ENCODE data around the gene AOPEP.

The AOPEP gene

GRCh38 chr9:95021166-95021886, 294.8 kb downstream of the AOPEP start:
- Histone ChIP-seq H3K79me2 (ENCODE audit: low read length) (no peaks in the 10 kb centered on the region), H3K27me3 (replicated peaks; ENCODE audit: insufficient read depth, low read length) (no peaks in the 10 kb centered on the region), H3K27ac (ENCODE audit: low read length) (no peak overlapping the region), H3K4me2 (ENCODE audit: low read depth, low read length) (no peak overlapping the region), H3K9me2 (replicated peaks; ENCODE audit: insufficient read depth, low read length) (no peaks in the 10 kb centered on the region), H3K9me3 (replicated peaks; ENCODE audit: insufficient read depth, low read length) (no peaks in the 10 kb centered on the region), H3K36me3 (replicated peaks; ENCODE audit: insufficient read depth, low read length) (no peaks in the 10 kb centered on the region), H3F3A (ENCODE audit: insufficient read depth, low read length) (no peaks in the 10 kb centered on the region), H2AFZ (ENCODE audit: low read length) (no peak overlapping the region), H4K20me1 (ENCODE audit: insufficient read depth, low read length) (no peaks in the 10 kb centered on the region), H3K4me3 (ENCODE audit: low read length) (no peak overlapping the region), H3K9ac (ENCODE audit: low read length) (no peak overlapping the region), H3K4me1 (ENCODE audit: low read length) (no peaks in the 10 kb centered on the region)
- TF ChIP-seq EZH2 (optimal IDR thresholded peaks at IDR 0.05; ENCODE audit: low read depth, low read length) = no peak
- TF ChIP-seq EZH2phosphoT487 (IDR thresholded peaks at IDR 0.05; ENCODE audit: low read length) = no peak
- no peak for TF ChIP-seq CTCF (IDR thresholded peaks at IDR 0.05; ENCODE audit: low read length)
- DNase-seq = no peak

- H3K36me3 ChIP-seq (replicated peaks; ENCODE audit: insufficient read depth, low read length) = no peaks in the 10 kb centered on the region
- TF ChIP-seq EZH2 (optimal IDR thresholded peaks at IDR 0.05; ENCODE audit: low read depth, low read length) = no peak
- TF ChIP-seq CTCF (IDR thresholded peaks at IDR 0.05; ENCODE audit: low read length) = no peak
- no peak for TF ChIP-seq EZH2phosphoT487 (IDR thresholded peaks at IDR 0.05; ENCODE audit: low read length)
Measured at GRCh38 chr9:95022657-95023056, 296.2 kb downstream of the AOPEP start.

GRCh38 chr9:95023217-95024003, 296.9 kb downstream of the AOPEP start:
- H3K9me3 ChIP-seq (replicated peaks; ENCODE audit: insufficient read depth, low read length) = no peaks in the 10 kb centered on the region
- H3K9ac ChIP-seq (ENCODE audit: low read length) = no peak overlapping the region
- H4K20me1 ChIP-seq (ENCODE audit: insufficient read depth, low read length) = no peaks in the 10 kb centered on the region
- H3K79me2 ChIP-seq (ENCODE audit: low read length) = no peaks in the 10 kb centered on the region
- H3K4me1 ChIP-seq (ENCODE audit: low read length) = no peaks in the 10 kb centered on the region
- no peaks in the 10 kb centered on the region for H3K9me2 ChIP-seq (replicated peaks; ENCODE audit: insufficient read depth, low read length)
- no peak overlapping the region for H3K4me2 ChIP-seq (ENCODE audit: low read depth, low read length)
- H3K27me3 ChIP-seq (replicated peaks; ENCODE audit: insufficient read depth, low read length) = no peaks in the 10 kb centered on the region
- TF ChIP-seq EZH2 (optimal IDR thresholded peaks at IDR 0.05; ENCODE audit: low read depth, low read length) = no peak
- TF ChIP-seq CTCF (IDR thresholded peaks at IDR 0.05; ENCODE audit: low read length) = no peak
- no peak for TF ChIP-seq EZH2phosphoT487 (IDR thresholded peaks at IDR 0.05; ENCODE audit: low read length)
- no peak for DNase-seq
- no peaks in the 10 kb centered on the region for H3F3A ChIP-seq (ENCODE audit: insufficient read depth, low read length)
- no peak overlapping the region for H3K4me3 ChIP-seq (ENCODE audit: low read length)
- no peak overlapping the region for H2AFZ ChIP-seq (ENCODE audit: low read length)
- no peaks in the 10 kb centered on the region for H3K36me3 ChIP-seq (replicated peaks; ENCODE audit: insufficient read depth, low read length)
- H3K27ac ChIP-seq (ENCODE audit: low read length) = no peak overlapping the region

More at GRCh38 chr9:95022657-95023056, 296.2 kb downstream of the AOPEP start:
- Histone ChIP-seq H3K9ac (ENCODE audit: low read length) (no peak overlapping the region), H3K79me2 (ENCODE audit: low read length) (no peaks in the 10 kb centered on the region), H3F3A (ENCODE audit: insufficient read depth, low read length) (no peaks in the 10 kb centered on the region), H3K9me2 (replicated peaks; ENCODE audit: insufficient read depth, low read length) (no peaks in the 10 kb centered on the region), H3K27me3 (replicated peaks; ENCODE audit: insufficient read depth, low read length) (no peaks in the 10 kb centered on the region), H3K27ac (ENCODE audit: low read length) (no peak overlapping the region), H3K4me3 (ENCODE audit: low read length) (no peak overlapping the region), H4K20me1 (ENCODE audit: insufficient read depth, low read length) (no peaks in the 10 kb centered on the region), H3K4me2 (ENCODE audit: low read depth, low read length) (no peak overlapping the region), H2AFZ (ENCODE audit: low read length) (no peak overlapping the region), H3K9me3 (replicated peaks; ENCODE audit: insufficient read depth, low read length) (no peaks in the 10 kb centered on the region), H3K4me1 (ENCODE audit: low read length) (no peaks in the 10 kb centered on the region)
- no peak for DNase-seq

Data from MM.1S (cell line).